ENCODE results near the gene DYRK2. TPM values are rescaled to one million over a fixed set of nuclear protein-coding genes. Genes with fewer than 3 reads are reported as not detected.

DYRK2 gene
- total RNA-seq, 3 donors from 2014 or later: 12.4 to 19.2 (median 17.7) TPM

DNA sequence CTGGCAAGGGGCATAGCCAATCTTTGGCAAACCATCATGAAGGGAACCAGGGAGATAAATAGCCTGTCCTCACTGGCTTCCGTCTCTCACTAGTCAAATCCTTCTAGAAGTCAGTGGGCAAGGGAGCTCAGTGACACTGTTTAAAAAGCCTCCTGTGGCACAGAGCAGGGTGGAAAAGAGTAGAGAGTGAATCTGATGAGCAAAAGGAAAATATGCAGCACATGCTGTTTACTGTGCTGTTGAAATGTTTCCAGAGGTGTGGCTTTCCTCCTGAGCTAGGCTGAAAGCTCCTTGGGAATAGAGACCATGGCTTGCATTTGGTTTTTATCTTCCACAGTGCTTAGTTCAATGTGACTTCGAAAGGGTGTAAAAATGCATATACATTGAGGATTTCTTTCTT lies 7.7 kb upstream of the DYRK2 start:
- Histone ChIP-seq H3K9me3 (no peaks in the 10 kb centered on the region), H3K27ac (no peak overlapping the region), H3K4me3 (no peak overlapping the region), H3K27me3 (no peaks in the 10 kb centered on the region), H3K4me1 (no peaks in the 10 kb centered on the region), H3K36me3 (no peaks in the 10 kb centered on the region)
- DNase-seq (ENCODE audit: low spot score in 2 of 2): no peak
- TF ChIP-seq, protein P1, sequence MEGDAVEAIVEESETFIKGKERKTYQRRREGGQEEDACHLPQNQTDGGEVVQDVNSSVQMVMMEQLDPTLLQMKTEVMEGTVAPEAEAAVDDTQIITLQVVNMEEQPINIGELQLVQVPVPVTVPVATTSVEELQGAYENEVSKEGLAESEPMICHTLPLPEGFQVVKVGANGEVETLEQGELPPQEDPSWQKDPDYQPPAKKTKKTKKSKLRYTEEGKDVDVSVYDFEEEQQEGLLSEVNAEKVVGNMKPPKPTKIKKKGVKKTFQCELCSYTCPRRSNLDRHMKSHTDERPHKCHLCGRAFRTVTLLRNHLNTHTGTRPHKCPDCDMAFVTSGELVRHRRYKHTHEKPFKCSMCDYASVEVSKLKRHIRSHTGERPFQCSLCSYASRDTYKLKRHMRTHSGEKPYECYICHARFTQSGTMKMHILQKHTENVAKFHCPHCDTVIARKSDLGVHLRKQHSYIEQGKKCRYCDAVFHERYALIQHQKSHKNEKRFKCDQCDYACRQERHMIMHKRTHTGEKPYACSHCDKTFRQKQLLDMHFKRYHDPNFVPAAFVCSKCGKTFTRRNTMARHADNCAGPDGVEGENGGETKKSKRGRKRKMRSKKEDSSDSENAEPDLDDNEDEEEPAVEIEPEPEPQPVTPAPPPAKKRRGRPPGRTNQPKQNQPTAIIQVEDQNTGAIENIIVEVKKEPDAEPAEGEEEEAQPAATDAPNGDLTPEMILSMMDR (IDR thresholded peaks at IDR 0.05): no peak
- no peak for TF ChIP-seq POLR2A (IDR thresholded peaks at IDR 0.05)
- no peak for TF ChIP-seq POLR2AphosphoS5 (IDR thresholded peaks at IDR 0.05)
- intact Hi-C loops (cut with DNase I; ENCODE audit: low total_unique reads): no loop called here

DNA sequence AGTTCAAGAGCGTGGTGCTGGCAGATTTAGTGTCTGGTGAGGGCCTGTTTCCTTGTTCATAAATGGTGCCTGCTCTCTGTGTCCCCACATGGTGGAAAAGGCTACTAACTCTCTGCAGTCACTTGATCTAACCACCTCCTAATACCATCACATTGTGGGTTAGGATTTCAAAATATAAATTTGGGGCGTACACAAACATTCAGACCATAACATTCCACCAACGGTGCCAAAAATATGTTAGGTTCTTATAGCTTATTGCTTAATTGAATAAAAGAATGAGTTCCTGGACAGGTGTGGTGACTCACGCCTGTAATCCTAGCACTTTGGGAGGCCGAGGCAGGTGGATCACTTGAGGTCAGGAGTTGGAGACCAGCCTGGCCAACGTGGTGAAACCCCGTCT lies 3.4 kb upstream of the DYRK2 start:
- TF ChIP-seq POLR2AphosphoS5 (IDR thresholded peaks at IDR 0.05) (no peak), POLR2A (IDR thresholded peaks at IDR 0.05) (no peak)
- TF ChIP-seq, protein P1 (IDR thresholded peaks at IDR 0.05): no peak
- intact Hi-C loops (cut with DNase I; ENCODE audit: low total_unique reads): no loop called here

DNA sequence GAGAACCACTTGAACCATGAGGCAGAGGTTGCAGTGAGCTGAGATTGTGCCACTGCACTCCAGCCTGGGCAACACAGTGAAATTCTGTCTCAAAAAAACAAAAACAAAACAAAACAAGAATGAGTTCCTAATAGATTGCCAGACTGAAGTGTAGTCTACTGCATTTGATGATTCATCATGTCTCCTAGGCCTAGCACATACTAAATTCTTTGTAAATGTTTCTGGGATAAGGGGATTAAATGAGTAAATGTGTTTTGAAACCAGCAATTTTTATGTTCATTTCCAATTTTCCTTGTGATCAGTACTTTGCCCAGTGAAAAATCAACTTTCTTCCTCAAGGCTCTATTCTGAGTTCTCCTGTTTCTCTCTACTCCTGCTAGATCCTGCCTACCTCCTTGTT lies 2.9 kb upstream of the DYRK2 start:
- TF ChIP-seq POLR2AphosphoS5 (IDR thresholded peaks at IDR 0.05) (no peak), POLR2A (IDR thresholded peaks at IDR 0.05) (no peak)
- TF ChIP-seq, protein P1 (IDR thresholded peaks at IDR 0.05): no peak
- Histone ChIP-seq H3K36me3 (no peaks in the 10 kb centered on the region), H3K9me3 (no peaks in the 10 kb centered on the region), H3K27ac (no peak overlapping the region), H3K27me3 (no peaks in the 10 kb centered on the region), H3K4me3 (no peak overlapping the region), H3K4me1 (peaks cover 0 to 1% of the 10 kb centered on the region in 2 donors)
- intact Hi-C loops (cut with DNase I; ENCODE audit: low total_unique reads): no loop called here
- no peak for DNase-seq (ENCODE audit: low spot score in 2 of 2)

More for the DNA sequence above, 3.4 kb upstream of the DYRK2 start:
- H3K27ac ChIP-seq: no peak overlapping the region
- H3K9me3 ChIP-seq: no peaks in the 10 kb centered on the region
- H3K27me3 ChIP-seq: no peaks in the 10 kb centered on the region
- no peaks in the 10 kb centered on the region for H3K4me1 ChIP-seq
- no peaks in the 10 kb centered on the region for H3K36me3 ChIP-seq
- no peak for DNase-seq (ENCODE audit: low spot score in 2 of 2)
- H3K4me3 ChIP-seq: no peak overlapping the region

DNA sequence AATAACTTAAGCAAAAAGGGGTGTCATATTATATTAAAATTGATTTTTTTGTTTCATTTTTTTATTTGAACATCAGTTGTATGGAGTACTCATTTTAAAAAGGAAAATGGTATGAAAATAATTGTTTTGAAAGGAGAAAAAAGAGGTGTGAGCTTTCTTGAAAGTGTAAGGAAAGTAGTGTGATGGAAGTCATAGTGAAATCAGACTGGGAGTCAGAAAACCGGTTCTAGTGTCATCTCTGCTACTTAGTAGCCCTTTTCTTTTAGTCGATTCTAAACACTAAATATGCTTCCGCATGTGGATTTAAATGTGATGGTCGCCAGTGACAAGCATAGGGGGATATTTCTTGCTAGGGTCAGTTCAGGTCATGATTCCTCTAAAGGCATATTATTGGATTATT lies 1.8 kb upstream of the DYRK2 start:
- Histone ChIP-seq H3K36me3 (no peaks in the 10 kb centered on the region), H3K9me3 (no peaks in the 10 kb centered on the region), H3K4me3 (no peak overlapping the region), H3K27me3 (no peaks in the 10 kb centered on the region), H3K4me1 (peaks cover 0 to 9% of the 10 kb centered on the region in 2 donors), H3K27ac (peak overlapping the region in 1 of 2 donors; percentile 89)
- DNase-seq (ENCODE audit: low spot score in 2 of 2): no peak
- intact Hi-C loops (cut with DNase I; ENCODE audit: low total_unique reads): no loop called here
- TF ChIP-seq, protein P1 (IDR thresholded peaks at IDR 0.05): no peak
- TF ChIP-seq POLR2AphosphoS5 (IDR thresholded peaks at IDR 0.05): no peak
- no peak for TF ChIP-seq POLR2A (IDR thresholded peaks at IDR 0.05)

DNA sequence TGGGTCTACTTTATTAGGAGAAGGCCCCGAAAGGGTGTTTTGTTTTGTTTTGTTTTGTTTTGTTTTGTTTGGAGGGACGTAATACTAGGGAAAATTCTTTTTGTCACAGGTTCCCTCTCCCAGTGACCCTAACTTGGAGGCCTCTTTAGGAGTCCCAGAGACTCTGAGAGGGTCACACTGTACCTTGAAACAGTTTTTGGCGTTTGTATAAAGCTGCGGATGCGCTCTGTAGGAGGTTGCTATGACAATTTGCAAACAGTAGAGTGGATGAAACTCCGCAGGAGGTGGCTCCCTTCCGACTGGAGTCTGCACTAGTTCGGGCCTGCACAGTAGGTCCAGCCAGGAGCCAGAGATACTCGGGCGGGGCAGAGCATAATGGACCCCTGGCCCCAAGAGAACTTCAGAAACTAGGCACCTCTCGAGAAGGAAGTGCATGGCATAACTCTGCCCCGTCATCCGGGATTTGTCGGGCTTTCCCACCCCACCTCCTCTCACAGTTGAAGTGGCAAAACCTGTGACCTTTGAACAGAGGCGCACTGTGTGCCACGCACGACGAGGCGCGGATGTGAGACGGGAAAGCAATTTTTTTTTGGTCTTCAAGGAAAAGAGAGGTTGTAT lies 1.3 kb upstream of the DYRK2 start:
- H3K27ac ChIP-seq: peak overlapping the region; percentile 89 to 96
- peaks cover 0 to 9% of the 10 kb centered on the region in 2 donors for H3K4me1 ChIP-seq
- no peak for TF ChIP-seq POLR2AphosphoS5 (IDR thresholded peaks at IDR 0.05)
- no peak for TF ChIP-seq POLR2A (IDR thresholded peaks at IDR 0.05)
- TF ChIP-seq, protein P1 (IDR thresholded peaks at IDR 0.05): no peak
- H3K36me3 ChIP-seq: no peaks in the 10 kb centered on the region
- intact Hi-C loops (cut with DNase I; ENCODE audit: low total_unique reads): no loop called here
- H3K9me3 ChIP-seq: no peaks in the 10 kb centered on the region
- peak overlapping the region; percentile 95 to 99 (median 98) for H3K4me3 ChIP-seq
- DNase-seq (ENCODE audit: low spot score in 2 of 2): peak in 1 of 2 donors; percentile 26
- H3K27me3 ChIP-seq: no peaks in the 10 kb centered on the region

Data from breast epithelium (tissue), 4 donors.